NCI-H82 treated with DMSO at 0.1 percent for 48 hours (cell line): Measurements from ENCODE around the gene UFD1.

Experiments
- DNase-seq: peaks from one replicate; lab custom pipeline; 2025; ENCODE audit not compliant: unreplicated experiment; lab: John Stamatoyannopoulos, UW

UFD1 gene

GRCh38 chr22:19402642-19403191 is 76.3 kb downstream of the UFD1 start:
- no peak for DNase-seq

GRCh38 chr22:19401483-19401882 is 77.5 kb downstream of the UFD1 start:
- DNase-seq = no peak

- no peak for DNase-seq
Measured at GRCh38 chr22:19400881-19401280, 78.1 kb downstream of the UFD1 start.
